Heart left ventricle (tissue), 13 donors: Measurements from ENCODE around the gene PSMA3.

Source experiments
- CTCF ChIP-seq, 12 donors: fragments of 200-600 bp; sonication (generic) in 4 of 12; IDR thresholded peaks; one replicate each; pipeline versions ENCODE4 v1.5.0 to v1.8.0; 2018 to 2022; ENCODE audit warnings: antibody characterized with exemption in 12 of 12, mild to moderate bottlenecking in 5 of 12
- POLR2A ChIP-seq, 2 donors: fragments of 450-650 bp; IDR thresholded peaks; one replicate each; pipeline ENCODE4 v1.6.1; 2017; ENCODE audit warnings: antibody characterized with exemption in 2 of 2, mild to moderate bottlenecking in 2 of 2, moderate library complexity in 2 of 2
- donor health status: ischemic (EF 13 %, LVEDD 7.1; RV severe dilation, severe dysfunction).
- donor health status: DM: no; HTN: yes; CAD: no.
- donor health status: DM: no; HTN: no; CAD: no.
- donor health status: ischemic (EF 25% LVEDD 6.9; RV normal size, moderate dysfunction).
- donor health status: ischemic (EF 25% LVEDD 5.7; RV mildly dilated, moderate dysfunction).
- donor health status: ischemic (EF 35%, LVEDD 5.7; RV mildly dilated, moderate dysfunction).
- donor health status: nonischemic (EF 11% LVEDD 7.7; RV severe dilation, severe dysfunction).
- donor health status: DM: yes; HTN: yes; CAD: no.
- donor health status: PGD.
- donor health status: ischemic (EF 29% LVEDD 5.4; RV normal size, mild dysfunction).
- donor health status: nonischemic (EF 23%, LVEDD 6.1; RV moderate dilation, normal function).

- TF ChIP-seq CTCF (IDR thresholded peaks at IDR 0.05) (no peak), POLR2A (IDR thresholded peaks at IDR 0.05) (no peak)
Measured at GRCh38 chr14:58296726-58297125, 52.1 kb downstream of the PSMA3 start.
